A204.1 (cell line): ENCODE results near the gene CRABP2.

Source experiments
- FAIRE-seq: peaks from 2 replicates; lab custom pipeline; 2012; peaks lifted over from hg19 to GRCh38; lab: Jason Lieb, UNC

The CRABP2 gene

DNA sequence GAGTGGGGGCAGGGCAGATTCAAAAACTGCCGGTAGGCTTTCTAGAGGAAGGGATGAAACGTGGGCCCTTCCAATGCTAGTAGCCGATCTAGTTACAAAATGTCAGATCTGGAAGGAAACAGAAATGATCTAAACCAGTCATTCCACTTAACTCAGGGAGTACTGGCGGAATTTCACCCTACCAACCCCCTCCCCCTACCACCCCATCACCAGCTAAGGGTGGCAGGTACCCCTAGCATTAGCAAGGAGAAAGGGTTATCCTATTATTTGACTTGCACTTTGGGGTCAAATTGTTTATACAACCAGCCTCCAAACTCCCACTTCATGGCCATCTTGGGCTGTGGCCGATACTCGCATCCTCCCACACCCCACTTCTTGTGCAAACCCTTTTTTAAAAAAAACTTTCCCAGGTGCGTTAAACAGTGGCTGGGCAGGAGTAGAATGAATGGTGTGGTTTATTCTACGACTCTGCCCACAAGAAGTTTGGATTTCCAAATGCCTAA, 36.1 kb upstream of the CRABP2 start:
- FAIRE-seq: no peak

DNA sequence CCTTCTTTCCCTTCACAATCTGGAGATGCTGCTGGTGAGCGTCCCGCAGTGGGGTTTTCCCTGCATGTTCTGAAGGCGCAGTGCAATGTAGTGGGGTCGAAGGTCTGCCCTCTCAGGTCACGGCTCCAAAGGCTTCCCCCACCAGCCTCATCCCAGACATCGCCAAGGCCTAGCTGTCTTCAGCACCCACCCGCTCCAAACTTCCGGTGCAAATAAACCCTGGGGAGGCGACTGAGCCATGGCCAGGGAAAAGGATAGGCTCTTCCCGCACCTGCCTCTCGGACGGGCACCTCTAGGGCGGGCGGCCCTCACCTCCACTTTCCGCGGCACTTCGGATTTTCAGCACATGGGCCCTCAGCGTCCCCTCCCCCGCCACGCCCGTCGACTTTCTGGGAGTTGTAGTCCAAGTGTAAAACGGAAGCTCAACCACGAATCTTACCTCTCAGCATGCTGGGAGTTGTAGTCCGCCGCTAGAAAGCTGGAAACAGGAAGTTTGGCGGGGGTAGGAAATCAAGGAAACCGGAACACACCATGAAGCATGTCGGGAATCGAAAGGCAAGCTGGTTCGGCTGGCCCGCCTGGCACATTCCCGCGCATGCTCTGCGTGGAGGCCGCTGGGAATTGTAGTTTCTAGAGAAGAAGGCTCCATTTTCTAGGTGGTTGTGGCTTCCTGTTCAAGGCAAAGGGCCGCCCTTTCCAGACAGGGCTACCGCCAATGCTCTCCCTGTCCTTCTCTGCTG, 35.5 kb upstream of the CRABP2 start, which contains the start of gene MRPL24:
MRPL24 (minus strand) TSS at position 348 of the 740 bp plus-strand sequence. CDS start 2,384 bp downstream, outside the sequence.
- peak; percentile 99 for FAIRE-seq

DNA sequence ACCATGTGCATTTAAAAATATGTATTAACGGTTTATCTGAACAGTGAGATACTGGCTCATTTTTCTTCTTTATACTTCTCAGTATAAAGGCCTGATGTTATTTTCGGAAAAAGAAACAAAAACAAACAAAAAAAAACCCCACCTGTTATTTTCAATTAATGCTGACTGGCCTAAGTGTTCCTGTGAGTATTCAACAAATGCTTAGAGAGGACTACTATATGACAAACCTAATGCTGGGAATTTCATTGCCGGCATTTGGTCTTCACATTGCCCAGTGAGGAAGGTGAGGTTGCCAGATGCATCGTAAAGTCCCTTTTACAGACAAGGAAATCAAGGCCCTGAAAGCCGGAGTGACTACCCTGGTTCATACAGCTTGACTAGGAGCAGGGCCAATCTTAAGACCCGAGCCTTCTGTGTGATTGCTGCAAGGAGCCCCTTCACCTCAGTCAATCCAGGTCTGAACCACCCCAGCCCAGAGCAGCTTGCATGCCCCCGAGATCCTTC, 34.9 kb upstream of the CRABP2 start:
- FAIRE-seq: no peak

DNA sequence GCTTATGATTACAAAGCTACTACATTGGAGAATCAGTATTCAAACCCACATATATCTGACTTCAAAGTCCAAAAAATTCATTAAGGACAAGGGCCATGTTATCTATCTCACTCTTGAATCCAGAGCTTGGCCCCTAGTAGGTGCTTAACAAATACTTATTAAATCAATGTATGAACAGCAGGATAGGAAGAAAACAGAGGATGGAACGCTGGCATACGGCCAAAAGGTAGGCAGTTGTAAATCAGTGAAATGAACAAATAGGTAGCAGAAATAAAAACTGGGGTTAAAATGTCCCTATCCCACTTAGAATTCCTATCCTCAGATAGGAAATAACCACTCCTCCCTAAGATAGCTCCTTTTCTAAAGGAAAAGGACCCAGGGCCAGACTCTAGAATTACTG, 33.5 kb upstream of the CRABP2 start:
- FAIRE-seq: no peak

DNA sequence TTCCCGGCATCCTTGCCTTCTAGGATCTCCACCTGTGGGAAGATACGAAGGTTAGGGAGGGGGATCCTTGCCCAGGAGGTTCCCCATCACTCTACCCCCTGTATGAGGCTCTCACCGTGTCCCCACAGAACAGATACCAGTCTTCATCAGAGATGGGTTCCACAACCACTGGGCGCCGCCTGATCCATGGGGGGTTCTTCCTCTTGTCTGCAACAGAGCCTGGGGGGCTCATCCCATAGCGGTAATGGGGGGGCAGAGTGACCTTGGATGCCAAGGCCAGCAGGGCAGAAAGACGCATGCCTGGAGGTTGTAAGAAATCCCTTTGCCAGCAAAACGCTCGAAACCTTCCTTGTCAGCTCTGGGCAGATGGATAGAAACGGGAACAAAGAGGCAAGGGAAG, 33.0 kb upstream of the CRABP2 start:
- FAIRE-seq: no peak

DNA sequence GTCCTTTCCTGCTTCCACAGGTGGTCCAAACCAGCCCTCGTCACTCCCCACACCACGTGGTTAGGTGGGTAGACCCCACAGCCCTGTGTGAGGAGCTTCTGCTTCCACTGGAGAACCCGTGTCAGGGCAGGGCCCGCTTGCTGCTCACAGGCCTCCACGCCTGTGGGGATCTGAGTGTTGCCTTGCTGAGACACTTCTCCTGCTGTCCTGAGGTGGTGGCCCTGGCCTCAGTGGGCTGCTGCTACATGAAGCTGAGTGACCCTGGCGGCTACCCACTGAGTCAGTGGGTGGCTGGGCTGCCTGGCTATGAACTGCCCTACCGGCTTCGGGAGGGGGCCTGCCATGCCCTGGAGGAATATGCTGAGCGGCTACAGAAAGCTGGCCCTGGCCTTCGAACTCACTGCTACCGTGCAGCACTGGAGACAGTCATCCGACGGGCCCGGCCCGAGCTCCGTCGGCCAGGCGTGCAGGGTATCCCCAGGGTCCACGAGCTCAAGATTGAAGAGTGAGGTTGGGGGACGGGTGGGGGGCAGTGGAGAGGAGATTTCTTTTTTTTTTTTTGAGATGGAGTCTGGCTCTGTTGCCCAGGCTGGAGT, 28.7 kb upstream of the CRABP2 start:
- FAIRE-seq: no peak

DNA sequence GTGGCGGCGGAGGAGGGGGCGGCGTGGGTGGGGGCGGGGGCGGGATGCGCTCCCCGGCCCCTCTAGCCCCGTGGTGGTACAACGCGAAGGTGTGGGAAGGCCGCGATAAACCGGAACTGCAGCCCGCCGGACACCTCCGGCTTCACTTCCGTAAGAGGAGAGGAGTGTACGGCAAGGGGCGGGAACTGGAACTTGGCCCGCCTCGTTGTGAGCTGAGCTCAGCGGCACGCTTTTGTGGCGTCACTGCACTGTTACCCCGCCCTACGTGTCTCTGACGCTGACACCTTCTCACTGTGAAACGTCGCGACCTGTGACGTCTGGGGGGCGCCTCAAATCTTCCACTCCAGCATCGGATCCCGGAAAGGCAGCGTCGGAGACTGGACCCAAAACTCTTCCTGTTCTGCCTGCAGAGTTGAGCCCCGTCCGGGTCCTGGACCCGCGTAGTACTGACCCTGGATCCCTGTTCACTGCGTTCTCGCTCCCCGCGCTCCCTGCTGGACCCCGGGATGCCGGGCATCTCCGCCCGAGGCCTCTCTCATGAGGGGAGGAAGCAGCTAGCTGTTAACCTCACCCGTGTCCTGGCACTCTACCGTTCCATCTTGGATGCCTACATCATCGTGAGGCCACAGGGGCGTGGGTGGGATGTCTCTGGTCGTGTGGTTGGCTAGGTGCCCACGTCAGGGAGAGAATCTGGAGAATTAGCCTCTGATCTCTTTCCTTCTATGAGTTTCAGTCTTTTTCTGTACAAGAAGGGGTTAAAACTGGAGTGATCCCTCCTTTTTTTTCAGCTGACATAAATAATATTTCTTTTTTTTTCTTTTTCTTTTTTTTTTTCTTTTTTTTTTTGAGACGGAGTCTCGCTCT, 23.4 kb upstream of the CRABP2 start, which contains the start of gene ISG20L2:
ISG20L2 (minus strand) TSS at position 168 of the 864 bp plus-strand sequence. CDS start 1,114 bp downstream, outside the sequence.
- FAIRE-seq: peak; percentile 46

DNA sequence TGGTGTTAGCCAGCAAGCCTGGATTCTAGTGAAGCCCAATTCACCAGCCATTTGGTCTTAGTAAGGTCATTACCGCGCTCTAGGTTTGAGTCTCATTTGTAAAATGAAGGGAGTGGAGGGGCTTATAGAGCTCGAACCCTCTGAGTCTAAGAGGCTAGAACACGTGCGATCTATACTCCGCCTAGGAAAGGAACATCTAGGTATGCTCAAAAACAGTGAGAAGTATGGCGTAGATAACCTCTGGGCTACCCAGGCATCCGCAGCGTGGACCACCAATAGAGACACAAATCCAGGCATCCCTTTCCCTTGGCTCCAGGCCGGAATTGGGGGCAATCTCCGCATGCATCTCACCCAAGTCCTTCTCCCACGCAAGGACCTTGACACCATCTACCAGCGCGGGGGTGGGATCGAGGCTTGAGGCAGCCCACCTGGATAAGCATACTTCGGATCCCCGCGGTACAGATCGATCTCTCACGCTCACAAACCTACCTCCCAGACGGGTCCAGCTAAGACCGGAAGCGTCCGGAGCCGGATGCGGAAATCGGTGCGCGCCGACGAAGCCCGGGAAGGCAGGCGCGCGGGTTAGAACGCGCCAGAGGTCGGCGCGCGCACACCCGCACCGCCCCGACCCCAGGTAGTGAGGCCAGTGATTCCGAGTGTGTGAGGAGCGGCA, 22.7 kb upstream of the CRABP2 start, which contains the start of gene METTL25B:
METTL25B (plus strand) TSS at position 544 of the 673 bp plus-strand sequence. CDS start 636 bp downstream, outside the sequence.
- FAIRE-seq: no peak

DNA sequence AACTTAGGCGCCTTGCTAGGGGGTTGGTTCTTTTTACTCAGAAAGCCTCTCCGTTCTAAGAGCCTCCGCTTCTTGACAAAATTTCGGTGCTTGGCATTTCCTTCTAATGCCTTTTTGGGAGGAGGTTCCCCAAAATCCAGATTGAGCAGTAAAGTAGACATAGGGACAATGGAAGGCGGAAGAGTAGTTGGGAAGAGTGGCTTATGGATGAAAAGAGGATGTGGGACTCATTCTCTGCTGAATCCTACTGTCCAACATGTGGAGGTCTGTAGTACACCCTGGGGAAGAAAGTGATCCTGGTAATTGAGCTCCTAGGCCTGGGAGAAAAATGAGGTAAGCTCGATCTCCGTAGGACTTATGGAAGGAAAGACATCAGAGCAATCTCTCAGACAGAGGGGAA, 22.1 kb upstream of the CRABP2 start:
- no peak for FAIRE-seq

DNA sequence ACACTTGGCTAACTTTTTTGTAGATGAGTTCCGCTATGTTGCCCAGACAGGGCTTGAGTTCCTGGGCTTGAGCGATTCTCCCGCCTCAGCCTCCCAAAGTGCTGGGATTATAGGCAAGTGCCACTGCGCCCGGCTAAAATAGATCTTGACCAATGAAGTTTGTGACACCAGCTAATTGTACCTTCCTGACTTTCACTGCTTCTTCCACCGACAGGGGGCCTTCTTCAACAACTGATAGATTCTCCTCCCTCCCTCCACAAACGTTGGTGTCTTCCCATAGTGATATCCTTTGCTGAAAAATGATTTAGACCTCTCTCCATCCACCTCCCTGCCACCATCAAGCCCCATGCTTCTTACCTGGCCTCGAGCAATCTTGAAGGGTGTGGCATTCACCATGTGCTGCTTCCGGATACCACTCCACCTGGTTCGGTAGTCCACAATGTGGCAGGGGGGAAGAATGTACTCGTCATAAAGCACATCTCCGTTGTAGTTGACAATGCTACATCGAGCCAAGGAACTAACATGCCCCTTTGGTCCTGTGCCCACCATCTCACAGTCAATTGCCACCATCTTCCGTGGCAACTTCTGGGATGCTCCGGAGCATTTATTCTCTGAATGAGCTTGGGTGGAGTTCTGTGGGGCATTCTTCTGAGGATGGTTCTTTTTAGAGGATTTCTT, 21.3 kb upstream of the CRABP2 start:
- FAIRE-seq: no peak

DNA sequence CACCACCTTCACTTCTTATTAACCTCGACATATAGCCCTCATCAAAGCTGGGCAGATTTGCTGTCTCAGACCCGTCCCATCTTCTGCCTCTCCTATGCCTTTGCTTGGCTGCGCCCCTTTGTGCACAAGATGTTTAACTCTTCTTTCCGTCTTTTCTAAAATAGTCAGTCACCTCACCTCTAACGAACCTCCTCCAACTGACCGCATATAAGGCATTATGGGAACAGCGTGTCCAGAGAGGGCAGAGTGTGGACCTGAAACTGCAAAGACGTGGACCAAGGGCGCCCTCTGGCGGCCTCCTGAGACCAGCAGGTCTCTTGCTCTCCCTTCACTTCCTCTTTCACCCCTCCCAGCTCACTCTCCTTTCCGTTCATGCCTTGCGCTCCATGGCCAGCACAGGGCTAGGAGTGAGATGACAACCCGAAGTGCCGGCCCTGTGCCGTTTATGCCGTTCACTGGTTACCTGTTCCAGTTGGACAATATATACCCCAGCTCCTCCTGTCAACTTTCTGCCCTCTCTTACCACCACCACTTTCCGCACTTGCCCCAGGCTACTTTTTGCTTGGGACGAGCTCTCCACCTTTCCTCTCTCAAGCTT, 20.4 kb upstream of the CRABP2 start:
- peak; percentile 29 for FAIRE-seq

DNA sequence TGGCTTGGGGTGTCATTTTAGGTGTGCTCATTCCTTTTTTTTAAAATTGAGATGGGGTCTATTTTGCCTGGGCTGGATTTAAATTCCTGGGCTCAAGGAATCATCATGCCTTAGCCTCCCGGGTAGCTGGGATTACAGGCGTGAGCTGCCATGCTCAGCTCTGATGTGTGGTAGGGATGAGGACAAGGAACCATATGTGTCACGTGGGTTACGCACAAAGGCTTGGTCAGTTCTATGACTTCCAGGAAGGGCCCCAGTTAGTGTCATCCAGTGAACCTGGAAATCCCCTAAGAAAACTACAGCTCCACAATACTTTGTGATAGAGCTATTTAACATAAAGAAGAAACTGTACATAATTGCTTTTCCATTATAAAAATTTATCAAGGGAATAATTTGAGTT, 16.2 kb upstream of the CRABP2 start:
- no peak for FAIRE-seq

DNA sequence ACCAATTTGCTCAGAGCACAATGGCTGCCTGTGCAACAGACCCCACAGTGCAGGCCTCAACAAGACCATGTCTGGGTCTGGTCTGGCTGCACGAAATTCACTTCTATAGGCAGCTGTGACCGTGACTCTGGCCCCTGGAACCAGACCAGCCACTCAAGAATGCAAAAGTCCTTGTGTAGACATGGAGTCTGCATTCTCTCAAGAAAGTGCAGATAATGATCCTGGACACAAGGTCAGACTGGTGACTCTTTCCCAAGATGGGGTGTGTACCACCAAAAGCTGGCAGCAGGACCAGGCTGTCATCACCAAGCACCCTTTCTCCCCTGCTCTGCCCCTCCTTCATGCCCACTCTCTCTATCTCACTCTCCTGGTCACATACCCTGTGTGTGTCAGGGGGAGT, 15.7 kb upstream of the CRABP2 start:
- no peak for FAIRE-seq

DNA sequence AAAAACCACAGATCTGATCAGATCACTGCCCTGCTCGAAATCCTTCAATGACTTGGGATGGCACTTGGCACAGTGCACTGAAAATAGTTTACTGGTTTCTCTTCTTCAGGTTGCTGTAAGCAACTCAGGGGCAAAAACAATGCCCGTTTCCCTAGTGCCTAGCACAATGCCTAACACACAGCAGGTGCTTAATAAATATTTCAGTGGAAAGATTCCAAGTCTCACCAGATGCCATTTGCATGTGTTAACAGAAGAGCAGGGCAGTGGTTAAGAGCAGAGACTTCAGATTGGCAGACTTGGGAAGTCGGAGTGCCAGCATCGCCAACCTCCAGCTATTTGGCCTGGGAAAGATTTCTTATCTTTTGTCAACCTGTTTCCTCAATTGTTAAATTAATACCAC, 12.0 kb upstream of the CRABP2 start:
- no peak for FAIRE-seq

DNA sequence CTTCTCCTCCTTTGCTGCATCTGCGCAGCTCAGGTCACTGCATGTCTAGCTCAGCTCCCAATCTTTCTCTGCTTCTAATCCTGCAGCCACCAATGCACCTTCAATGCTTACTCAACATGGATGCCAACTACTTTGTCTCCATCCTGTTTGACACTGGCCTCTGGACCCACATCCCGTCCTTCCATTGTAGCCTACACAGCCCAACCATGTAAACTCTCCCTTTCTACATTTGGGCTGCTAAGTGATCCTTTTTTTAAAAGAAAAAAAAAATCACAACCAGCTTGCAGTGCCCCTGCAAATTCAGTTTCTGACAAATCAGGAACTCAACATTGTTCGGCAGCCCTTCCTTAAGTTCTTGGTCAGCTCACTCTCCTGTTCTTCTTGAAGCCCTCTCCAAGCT, 9.4 kb upstream of the CRABP2 start:
- FAIRE-seq: no peak

DNA sequence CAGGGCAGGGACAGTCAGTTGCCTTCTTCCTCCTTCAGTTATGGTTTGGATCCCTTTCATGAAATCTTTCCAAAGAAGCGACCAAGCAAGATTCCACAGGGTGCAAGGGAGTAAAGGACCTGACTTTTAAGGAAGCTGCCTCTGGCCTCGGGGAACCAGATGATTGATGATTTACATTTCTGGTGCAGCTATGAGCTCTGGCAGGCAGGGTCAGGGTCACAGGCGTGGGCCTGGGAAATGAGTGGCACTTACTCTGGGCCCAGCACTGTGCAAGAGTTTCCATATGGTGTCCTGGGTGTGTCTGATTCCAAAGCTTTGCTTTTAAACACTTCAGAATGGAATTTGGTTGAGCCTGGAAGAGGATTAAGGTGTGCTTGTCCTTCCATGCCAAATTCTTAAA, 7.2 kb upstream of the CRABP2 start:
- no peak for FAIRE-seq

DNA sequence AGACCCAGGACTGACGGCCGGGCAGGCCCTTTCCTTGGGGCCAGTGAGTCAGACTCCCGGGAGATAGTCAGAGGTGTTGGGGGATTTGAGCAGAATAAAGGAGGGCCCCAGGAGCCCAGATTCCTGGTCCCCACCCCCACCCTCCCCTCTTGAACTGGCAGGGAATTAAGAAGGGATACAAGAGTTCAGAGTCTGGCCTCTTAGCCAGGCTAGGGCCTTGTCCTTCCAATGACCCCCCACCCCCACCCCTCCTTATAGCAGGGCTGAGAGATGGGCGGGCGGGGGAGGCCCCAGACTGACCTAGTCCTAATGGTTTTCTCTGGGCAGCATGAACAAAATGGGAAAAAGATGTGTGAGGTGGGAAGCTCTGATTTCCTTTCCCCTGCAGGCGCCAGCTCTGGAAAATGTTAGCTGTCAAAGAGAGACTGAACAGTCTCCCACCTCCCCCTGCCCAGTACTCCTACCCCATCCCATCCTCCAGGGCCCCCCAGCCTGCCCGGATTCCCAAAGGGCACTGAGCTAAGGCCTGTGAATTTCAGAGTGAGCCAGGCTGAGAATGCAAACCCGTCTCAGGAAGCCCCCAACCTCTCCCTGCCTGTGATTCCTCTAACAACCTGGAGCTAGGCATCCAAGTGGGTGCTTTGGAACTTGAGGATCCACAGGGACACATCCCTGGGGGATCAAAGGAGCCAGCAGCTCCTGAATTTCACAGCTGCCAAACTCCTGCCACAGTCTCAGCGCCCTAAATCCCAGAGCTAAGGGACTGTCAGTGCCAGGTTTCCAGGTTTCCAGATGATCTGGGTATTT, 5.8 kb upstream of the CRABP2 start:
- FAIRE-seq: no peak

DNA sequence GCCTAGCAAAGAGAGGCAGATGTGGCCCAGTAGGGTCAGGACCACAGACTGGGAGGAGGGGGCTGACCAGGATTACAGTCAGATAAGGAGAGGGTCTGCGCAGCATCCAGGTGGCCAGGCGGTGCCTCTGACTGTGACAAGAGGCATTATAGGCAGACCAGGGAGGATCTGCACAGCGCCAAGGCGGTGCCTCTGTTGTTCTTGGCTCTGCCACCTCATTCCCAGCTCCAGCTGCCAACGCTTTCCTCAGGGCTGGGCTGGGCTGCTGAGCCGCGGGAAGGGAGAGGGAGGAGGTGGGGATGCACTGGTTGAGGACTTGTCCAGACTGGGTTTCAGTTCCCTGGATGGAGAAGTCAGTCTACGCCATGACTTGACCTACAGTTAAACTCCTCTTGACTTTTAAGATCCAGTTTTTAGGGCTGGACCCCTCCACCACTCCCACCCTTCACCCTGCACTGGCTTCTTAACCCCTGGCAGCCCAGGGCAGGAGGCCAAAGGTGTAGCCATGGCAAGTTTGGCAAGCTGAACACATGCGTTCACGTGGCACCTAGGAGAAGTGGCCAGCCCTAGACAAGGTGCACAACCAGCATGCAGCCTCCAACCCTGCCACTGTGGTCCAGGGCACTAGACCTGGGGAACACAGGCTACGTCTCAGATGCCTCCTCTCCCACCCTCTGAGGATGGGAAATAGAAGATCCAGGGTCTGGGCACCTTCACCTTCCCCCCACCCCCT, 4.5 kb upstream of the CRABP2 start:
- no peak for FAIRE-seq

DNA sequence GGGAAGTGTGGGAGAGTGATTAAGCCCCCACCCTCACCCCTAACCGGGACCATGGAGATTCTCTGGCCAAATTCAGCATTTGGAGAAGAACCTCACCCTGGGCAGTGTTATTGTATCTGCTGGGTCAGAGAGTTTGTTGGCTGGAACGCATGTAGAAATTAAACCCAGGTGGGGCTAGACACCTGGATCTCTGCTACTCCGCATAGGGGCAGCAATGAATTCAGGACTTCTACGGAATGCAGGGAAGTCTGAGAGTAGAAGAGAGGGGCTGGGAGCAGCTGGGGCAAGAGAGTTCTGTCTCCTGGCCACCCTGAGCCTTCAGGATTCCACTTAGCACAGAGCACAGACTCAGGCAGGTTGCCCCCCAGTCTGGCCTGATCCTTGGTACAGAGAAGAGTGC, 3.6 kb upstream of the CRABP2 start:
- FAIRE-seq: no peak
